HG03460 (cell line): ENCODE data around the gene B4GALNT1.
A peak's percentile ranks its signal among the peaks of the same experiment; 100 is the strongest.
"Not testable (repeated sequence)": the region's sequence is repeated elsewhere in the genome, so short reads cannot be mapped to it uniquely, and the experiment has no call there.

Experiments
- ATAC-seq: cut with Tn5 transposase; IDR thresholded peaks from one replicate; pipeline ENCODE4 v1.9.1; 2021; ENCODE audit not compliant: unreplicated experiment

Gene B4GALNT1

DNA sequence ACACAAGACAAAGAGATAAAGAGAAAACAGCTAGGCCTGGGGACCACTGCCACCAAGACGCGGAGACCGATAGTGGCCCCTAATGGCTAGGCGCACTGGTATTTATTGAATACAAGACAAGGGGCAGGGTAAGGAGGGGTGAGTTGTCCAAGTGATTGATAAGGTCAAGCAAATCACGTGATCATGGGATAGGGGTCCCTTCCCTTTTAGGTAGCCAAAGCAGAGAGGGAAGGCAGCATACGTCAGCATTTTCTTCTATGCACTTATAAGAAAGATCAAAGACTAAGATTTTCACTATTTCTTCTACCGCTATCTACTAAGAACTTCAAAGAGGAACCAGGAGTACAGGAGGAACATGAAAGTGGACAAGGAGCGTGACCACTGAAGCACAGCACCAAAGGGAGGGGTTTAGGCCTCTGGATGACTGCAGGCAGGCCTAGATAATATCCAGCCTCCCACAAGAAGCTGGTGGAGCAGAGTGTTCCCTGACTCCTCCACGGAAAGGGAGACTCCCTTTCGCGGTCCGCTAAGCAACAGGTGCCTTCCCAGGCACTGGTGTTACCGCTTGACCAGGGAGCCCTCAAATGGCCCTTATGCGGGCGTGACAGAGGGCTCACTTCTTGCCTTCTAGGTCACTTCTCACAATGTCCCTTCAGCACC lies 43.9 kb downstream of the B4GALNT1 start:
- not testable (repeated sequence) for ATAC-seq

DNA sequence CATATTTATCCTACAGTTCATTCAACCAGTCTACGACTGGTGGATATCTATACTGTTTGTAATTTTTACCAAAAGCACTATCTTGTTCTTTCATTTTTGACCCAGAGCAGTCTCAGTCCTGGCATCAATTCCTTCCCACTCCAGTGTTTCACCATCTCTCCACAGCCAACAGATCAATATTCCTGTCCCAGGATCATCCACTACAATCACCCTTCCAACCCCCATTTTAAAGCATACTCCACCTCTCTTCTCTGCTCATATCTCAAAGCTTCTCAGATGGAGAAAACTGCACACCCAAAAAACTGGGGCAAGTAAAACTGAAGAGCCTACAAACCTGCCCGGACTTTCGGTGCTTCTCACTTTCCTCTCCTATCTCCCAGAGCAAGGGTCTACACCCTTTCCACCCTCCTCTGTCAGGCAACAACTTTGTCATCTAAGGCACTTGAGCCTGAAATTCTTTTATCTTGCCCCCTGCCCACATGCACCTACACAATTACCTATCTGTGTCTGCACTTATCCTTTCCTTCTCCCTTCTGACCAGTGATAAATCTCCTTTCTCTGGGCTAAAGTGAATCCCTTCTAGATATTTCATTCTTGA lies 46.1 kb downstream of the B4GALNT1 start:
- no peak for ATAC-seq

DNA sequence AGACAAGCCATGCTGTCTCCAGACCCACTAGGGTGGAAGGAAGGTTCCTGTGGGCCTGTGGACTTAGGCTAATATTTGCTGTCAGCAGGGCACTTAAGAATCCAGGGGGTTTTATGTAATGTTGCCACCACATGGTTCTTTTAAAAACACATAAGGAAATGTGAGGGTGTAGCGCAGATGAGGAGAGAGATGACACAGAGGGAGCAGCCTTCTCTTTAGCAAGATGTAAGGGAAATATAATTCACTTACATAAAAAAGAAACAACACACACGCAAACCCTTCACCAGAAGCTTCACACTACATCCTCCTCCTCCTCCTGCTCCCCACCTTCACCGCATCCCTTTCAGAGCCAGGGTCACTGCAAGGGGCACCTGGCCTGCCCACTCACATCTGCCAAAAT lies 46.9 kb downstream of the B4GALNT1 start:
- no peak for ATAC-seq

- no peak for ATAC-seq
These were observed 47.8 kb downstream of the B4GALNT1 start for GRCh38 chr12:57585156-57585555.

- ATAC-seq, result no peak
These were observed 48.3 kb downstream of the B4GALNT1 start for GRCh38 chr12:57584690-57585089.

GRCh38 chr12:57584050-57584449 lies 49.0 kb downstream of the B4GALNT1 start:
- ATAC-seq, result no peak

DNA sequence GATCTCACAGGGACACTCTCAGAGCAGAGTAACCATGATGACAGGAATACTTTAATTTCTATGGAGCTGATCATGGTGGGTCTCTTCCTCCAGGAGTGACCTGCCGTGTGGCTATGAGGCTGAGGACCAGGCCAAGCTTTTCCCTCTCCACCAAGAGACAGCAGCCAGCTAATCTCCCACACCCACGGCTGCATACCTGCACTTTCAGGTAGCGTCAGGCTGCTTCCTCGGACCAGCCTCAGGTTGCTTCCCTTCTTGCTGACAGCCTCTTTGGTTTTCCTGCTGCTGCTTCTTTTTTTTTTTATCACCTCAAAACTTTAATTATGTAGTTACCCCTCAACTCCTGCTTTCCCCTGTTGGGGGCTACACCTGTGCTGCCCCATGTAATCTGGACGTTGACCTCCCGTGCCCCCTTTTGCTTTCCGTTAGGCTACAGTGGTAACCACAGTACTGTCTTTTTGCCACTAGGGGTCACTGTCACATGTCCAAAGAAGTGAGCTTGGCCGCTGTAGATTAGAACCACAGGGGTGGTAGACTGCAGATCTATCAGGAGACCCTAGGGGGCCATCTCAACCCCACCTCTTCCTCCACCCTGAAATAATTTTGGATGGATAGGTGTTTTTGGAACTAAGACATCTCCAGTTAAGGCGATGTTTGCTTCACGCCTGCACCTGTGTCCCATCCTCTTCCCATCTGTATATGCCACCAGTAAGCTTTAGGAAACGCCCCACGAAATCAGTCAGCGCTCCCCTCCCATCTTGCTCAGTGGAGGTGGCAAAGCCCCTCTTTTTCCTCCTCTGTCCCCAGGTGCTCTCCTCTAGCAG lies 49.8 kb downstream of the B4GALNT1 start:
- ATAC-seq, result peak; percentile 95

DNA sequence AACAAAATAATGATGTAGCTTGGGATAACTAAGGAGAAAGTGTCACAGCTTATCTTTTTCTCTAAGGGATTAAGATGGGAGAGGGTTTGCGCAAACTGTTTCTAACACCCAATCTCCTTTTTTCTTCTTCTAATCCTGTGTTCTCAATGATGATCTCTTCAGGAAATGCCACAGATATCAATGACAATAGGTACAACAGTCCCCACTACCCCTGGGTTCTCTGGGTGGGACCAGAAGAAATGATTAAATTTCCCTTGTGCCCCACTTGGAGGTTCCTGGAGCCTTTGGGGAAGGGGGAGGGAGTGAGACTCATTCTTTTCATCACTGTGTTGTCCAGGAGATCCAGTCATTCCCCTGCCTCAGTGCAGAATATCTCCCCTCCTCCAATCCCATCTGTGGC lies 50.6 kb downstream of the B4GALNT1 start:
- no peak for ATAC-seq

- ATAC-seq, result no peak
These were observed 51.2 kb downstream of the B4GALNT1 start for GRCh38 chr12:57581802-57582201.

DNA sequence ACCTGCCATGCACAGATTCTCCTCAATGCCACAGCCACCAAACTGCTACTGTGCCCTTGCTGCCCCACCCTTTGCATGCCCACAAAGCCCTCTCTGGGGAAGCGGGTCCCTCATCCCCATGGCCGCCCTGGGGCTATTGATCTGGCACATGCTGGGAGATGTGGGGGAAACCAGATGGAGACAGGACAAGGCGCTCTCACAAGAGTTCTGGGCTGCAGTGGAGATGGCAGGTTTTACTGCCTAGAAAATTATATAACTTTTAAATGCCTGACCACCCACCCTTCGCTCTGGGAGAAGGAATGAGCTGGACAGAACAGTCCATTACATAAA lies 52.6 kb downstream of the B4GALNT1 start:
- no peak for ATAC-seq

DNA sequence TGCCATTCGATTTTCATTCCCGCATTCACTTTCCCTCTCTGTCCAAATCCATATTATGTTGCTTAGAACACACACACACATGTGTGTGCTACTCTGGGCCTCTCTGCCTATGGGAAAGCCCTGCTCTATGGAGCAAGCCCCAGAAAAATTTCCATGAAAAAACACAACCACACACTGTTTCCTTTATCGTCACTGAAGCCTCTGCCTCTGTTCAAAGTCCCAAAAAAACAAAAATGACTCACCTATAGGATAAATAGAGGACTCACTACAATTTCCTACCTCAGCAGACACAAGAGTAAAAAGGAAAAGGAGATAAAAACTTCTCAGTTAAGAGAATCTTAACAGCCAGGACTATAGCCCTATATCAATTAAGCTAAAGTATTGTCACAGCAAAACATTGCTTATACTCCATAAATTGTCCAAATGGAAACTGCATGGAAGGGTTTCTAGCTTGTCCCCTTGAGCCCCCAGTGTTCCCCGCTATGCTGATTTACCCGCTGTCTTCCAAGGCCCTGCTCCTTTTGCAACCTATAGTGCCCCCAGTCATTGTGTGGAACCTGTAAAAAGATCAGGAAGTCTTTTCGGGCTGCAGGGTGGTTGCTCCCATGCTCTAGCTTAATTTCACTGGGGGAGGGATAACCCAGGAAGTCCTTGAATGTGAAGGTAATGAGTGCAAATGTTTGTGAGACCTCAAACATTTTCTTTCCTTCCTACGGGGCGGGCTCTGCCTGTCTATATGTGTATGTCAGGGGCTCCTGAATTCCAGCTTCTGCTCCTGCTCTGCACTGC lies 53.1 kb downstream of the B4GALNT1 start:
- ATAC-seq, result no peak

- ATAC-seq, result no peak
These were observed 54.0 kb downstream of the B4GALNT1 start for GRCh38 chr12:57579011-57579410.

GRCh38 chr12:57577981-57578758 lies 54.8 kb downstream of the B4GALNT1 start:
- ATAC-seq, result no peak

DNA sequence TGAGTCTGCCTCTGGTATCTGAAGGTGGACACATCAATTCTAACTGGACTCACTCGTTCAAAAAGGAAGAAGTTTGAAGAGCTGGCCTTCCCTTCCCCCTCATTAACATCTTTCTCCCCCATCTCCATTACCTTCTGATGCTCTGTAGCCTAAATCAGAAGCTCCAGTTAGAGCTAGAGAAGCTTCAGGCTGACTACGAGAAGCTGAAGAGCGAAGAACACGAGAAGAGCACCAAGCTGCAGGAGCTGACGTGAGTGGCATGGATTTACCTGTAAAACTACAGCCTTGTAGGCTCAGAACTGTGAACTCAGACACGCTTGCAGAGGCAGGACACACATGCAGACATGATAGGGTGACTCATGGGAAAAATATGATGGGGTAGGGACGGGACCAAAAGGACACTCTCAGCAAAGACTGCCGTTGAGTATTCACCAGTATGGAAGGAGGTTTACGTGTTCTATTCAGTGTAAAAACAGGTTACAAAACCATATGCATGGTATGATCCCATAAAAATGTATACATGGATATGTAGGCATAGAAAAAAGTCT lies 56.3 kb downstream of the B4GALNT1 start:
- no peak for ATAC-seq
